OCI-LY3 (cell line): ENCODE measurements around the gene DCTN1.
"Not testable (repeated sequence)": the region's sequence is repeated elsewhere in the genome, so short reads cannot be mapped to it uniquely, and the experiment has no call there.

Experiments used
- H2AFZ ChIP-seq: fragments of 200-600, 300-600 bp; shearing (Covaris generic); 2 replicates; pipeline ENCODE4 v1.6.0; 2014; ENCODE audit warnings: antibody characterized with exemption, low read depth, low read length
- H3K27ac ChIP-seq: fragments of 200-600, 300-600 bp; sonication (generic); 2 replicates; pipeline ENCODE4 v1.5.1; 2014; ENCODE audit warnings: mild to moderate bottlenecking, low read length, moderate library complexity, mixed read lengths
- H3K27me3 ChIP-seq: fragments of 200-600, 300-600 bp; sonication (generic); 2 replicates; pipeline ENCODE4 v1.6.1; 2014; ENCODE audit warnings: low read depth, low read length, mixed read lengths
- H3K36me3 ChIP-seq: fragments of 200-600, 300-600 bp; sonication (generic); replicated peaks from 2 replicates; pipeline ENCODE3; 2014; ENCODE audit warnings: low read depth, low read length, mixed read lengths
- H3K4me1 ChIP-seq: fragments of 300-600, 200-600 bp; sonication (generic); 2 replicates; pipeline ENCODE4 v1.6.1; 2014; ENCODE audit warnings: low read length, mixed read lengths
- H3K4me2 ChIP-seq: fragments of 200-600, 300-600 bp; sonication (generic); 2 replicates; pipeline ENCODE4 v1.6.1; 2014; ENCODE audit warnings: low read length, mixed read lengths
- H3K4me3 ChIP-seq: fragments of 300-600, 200-600 bp; sonication (generic); 2 replicates; pipeline ENCODE4 v1.5.1; 2014; ENCODE audit warnings: antibody characterized with exemption, mild to moderate bottlenecking, low read length, moderate library complexity
- H3K79me2 ChIP-seq: fragments of 300-600, 200-600 bp; shearing (Covaris generic); 2 replicates; pipeline ENCODE4 v1.6.1; 2014; ENCODE audit warnings: mild to moderate bottlenecking, low read length, mixed read lengths
- H3K9ac ChIP-seq: fragments of 300-600, 200-600 bp; shearing (Covaris generic); 2 replicates; pipeline ENCODE4 v1.6.0; 2014; ENCODE audit warnings: mild to moderate bottlenecking, low read length, moderate library complexity
- H3K9me3 ChIP-seq: fragments of 200-600, 300-600 bp; shearing (Covaris generic); 2 replicates; pipeline ENCODE4 v1.6.1; 2014; ENCODE audit warnings: low read length, mixed read lengths; ENCODE audit not compliant: insufficient read depth
- H4K20me1 ChIP-seq: fragments of 200-600, 300-600 bp; sonication (generic); 2 replicates; pipeline ENCODE4 v1.6.1; 2016; ENCODE audit warnings: low read length, mixed read lengths; ENCODE audit not compliant: insufficient read depth
- EZH2phosphoT487 ChIP-seq: fragments of 200-600 bp; shearing (Covaris generic); IDR thresholded peaks from 2 replicates; pipeline ENCODE4 v1.6.1; 2018; ENCODE audit warnings: antibody characterized with exemption, mixed run types, low read depth
- TF ChIP-seq, protein P1 (sequence below): fragments of 200-600, 300-600 bp; sonication (generic); IDR thresholded peaks from 2 replicates; pipeline ENCODE4 v1.5.1; 2014; ENCODE audit warnings: antibody characterized with exemption, low read length, low read depth

DCTN1 gene

GRCh38 chr2:74421221-74421870 is 41.2 kb upstream of the DCTN1 start, which contains the start of the genes C2orf81 and WDR54:
Gene C2orf81, minus strand, starts transcription at chr2:74421619. Its CDS starts 59 bp downstream, at chr2:74421560.
Gene WDR54, plus strand, starts transcription at chr2:74421730. Its CDS starts 424 bp downstream, at chr2:74422154.
- Histone ChIP-seq H2AFZ (peak within 1 kb of the TSS; percentile 63; the same call in 1 of the 2 replicates), H3K27me3 (no peaks in the 10 kb centered on the region), H3K79me2 (no peaks in the 10 kb centered on the region), H3K4me1 (peaks cover 32% of the 10 kb centered on the region), H3K4me3 (peak within 1 kb of the TSS; percentile 88), H3K4me2 (peak within 1 kb of the TSS; percentile 98), H3K27ac (peak within 1 kb of the TSS; percentile 68), H3K9me3 (no peaks in the 10 kb centered on the region), H4K20me1 (no peaks in the 10 kb centered on the region), H3K9ac (peak within 1 kb of the TSS; percentile 76), H3K36me3 (peaks cover 24% of the 10 kb centered on the region)
- TF ChIP-seq, protein P1, sequence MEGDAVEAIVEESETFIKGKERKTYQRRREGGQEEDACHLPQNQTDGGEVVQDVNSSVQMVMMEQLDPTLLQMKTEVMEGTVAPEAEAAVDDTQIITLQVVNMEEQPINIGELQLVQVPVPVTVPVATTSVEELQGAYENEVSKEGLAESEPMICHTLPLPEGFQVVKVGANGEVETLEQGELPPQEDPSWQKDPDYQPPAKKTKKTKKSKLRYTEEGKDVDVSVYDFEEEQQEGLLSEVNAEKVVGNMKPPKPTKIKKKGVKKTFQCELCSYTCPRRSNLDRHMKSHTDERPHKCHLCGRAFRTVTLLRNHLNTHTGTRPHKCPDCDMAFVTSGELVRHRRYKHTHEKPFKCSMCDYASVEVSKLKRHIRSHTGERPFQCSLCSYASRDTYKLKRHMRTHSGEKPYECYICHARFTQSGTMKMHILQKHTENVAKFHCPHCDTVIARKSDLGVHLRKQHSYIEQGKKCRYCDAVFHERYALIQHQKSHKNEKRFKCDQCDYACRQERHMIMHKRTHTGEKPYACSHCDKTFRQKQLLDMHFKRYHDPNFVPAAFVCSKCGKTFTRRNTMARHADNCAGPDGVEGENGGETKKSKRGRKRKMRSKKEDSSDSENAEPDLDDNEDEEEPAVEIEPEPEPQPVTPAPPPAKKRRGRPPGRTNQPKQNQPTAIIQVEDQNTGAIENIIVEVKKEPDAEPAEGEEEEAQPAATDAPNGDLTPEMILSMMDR, result no peak
- TF ChIP-seq EZH2phosphoT487, result no peak

- Histone ChIP-seq H3K4me3 (peak overlapping the region; percentile 88), H3K4me1 (peaks cover 32% of the 10 kb centered on the region), H3K4me2 (peak overlapping the region; percentile 98), H3K36me3 (peaks cover 18% of the 10 kb centered on the region), H3K27ac (peak overlapping the region; percentile 68), H3K9ac (peak overlapping the region; percentile 65)
- not testable (repeated sequence) for H4K20me1 ChIP-seq, H3K9me3 ChIP-seq, H3K79me2 ChIP-seq, H2AFZ ChIP-seq, H3K27me3 ChIP-seq
These were observed 40.5 kb upstream of the DCTN1 start for GRCh38 chr2:74420443-74421103.

- Histone ChIP-seq H3K4me3 (peak overlapping the region; percentile 88), H3K9me3 (no peaks in the 10 kb centered on the region), H3K4me2 (peak overlapping the region; percentile 98), H4K20me1 (no peaks in the 10 kb centered on the region), H3K9ac (0 out of 2 replicates have a peak overlapping the region, but pooled peaks have one; percentile 15), H3K4me1 (peaks cover 32% of the 10 kb centered on the region), H3K27me3 (no peaks in the 10 kb centered on the region), H3K79me2 (no peaks in the 10 kb centered on the region), H3K27ac (peak overlapping the region; percentile 31), H3K36me3 (peaks cover 14% of the 10 kb centered on the region), H2AFZ (no peak overlapping the region)
- TF ChIP-seq, protein P1, result no peak
- no peak for TF ChIP-seq EZH2phosphoT487
These were observed 39.9 kb upstream of the DCTN1 start for GRCh38 chr2:74420006-74420405.

GRCh38 chr2:74419345-74419744 is 39.2 kb upstream of the DCTN1 start:
- TF ChIP-seq, protein P1, result no peak
- no peak for TF ChIP-seq EZH2phosphoT487
- Histone ChIP-seq H4K20me1 (no peaks in the 10 kb centered on the region), H3K4me2 (peak overlapping the region; percentile 98)

More at GRCh38 chr2:74419345-74419744, 39.2 kb upstream of the DCTN1 start:
- no peaks in the 10 kb centered on the region for H3K27me3 ChIP-seq
- peak overlapping the region; percentile 31 for H3K27ac ChIP-seq
- peaks cover 32% of the 10 kb centered on the region for H3K4me1 ChIP-seq
- H3K79me2 ChIP-seq, result no peaks in the 10 kb centered on the region
- H3K9ac ChIP-seq, result 0 out of 2 replicates have a peak overlapping the region, but pooled peaks have one; percentile 15
- no peak overlapping the region for H2AFZ ChIP-seq
- peaks cover 8% of the 10 kb centered on the region for H3K36me3 ChIP-seq
- H3K9me3 ChIP-seq, result no peaks in the 10 kb centered on the region
- peak overlapping the region; percentile 88 for H3K4me3 ChIP-seq
